Thyroid gland (tissue), 4 donors: Measurements from ENCODE around the gene PSME1.

Source experiments
- CTCF ChIP-seq, 6 experiments: fragments of 200-600 bp in 3 of 6; fragments of 450-650 bp in 3 of 6; sonication (generic) in 3 of 6; IDR thresholded peaks; one replicate each; pipeline ENCODE4 v1.5.1; 2016 to 2019; ENCODE audit warnings: antibody characterized with exemption in 6 of 6, mild to moderate bottlenecking in 2 of 6, inconsistent platforms in 1 of 6, moderate library complexity in 1 of 6
- POLR2A ChIP-seq, 2 donors: fragments of 450-650 bp; IDR thresholded peaks; one replicate each; pipeline ENCODE4 v1.6.1; 2017; ENCODE audit warnings: antibody characterized with exemption in 2 of 2, mild to moderate bottlenecking in 2 of 2, moderate library complexity in 1 of 2

- no peak for TF ChIP-seq POLR2A (IDR thresholded peaks at IDR 0.05)
- no peak for TF ChIP-seq CTCF (IDR thresholded peaks at IDR 0.05)
These were observed 13.1 kb upstream of the PSME1 start for GRCh38 chr14:24122898-24123297.
